ENCODE data around the gene RELT.

- TF ChIP-seq, protein P1, sequence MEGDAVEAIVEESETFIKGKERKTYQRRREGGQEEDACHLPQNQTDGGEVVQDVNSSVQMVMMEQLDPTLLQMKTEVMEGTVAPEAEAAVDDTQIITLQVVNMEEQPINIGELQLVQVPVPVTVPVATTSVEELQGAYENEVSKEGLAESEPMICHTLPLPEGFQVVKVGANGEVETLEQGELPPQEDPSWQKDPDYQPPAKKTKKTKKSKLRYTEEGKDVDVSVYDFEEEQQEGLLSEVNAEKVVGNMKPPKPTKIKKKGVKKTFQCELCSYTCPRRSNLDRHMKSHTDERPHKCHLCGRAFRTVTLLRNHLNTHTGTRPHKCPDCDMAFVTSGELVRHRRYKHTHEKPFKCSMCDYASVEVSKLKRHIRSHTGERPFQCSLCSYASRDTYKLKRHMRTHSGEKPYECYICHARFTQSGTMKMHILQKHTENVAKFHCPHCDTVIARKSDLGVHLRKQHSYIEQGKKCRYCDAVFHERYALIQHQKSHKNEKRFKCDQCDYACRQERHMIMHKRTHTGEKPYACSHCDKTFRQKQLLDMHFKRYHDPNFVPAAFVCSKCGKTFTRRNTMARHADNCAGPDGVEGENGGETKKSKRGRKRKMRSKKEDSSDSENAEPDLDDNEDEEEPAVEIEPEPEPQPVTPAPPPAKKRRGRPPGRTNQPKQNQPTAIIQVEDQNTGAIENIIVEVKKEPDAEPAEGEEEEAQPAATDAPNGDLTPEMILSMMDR (IDR thresholded peaks at IDR 0.05), result peak; percentile 93 to 94 (median 94)
- peak; percentile 11 for TF ChIP-seq POLR2A (IDR thresholded peaks at IDR 0.05)
Measured at GRCh38 chr11:73376160-73376802, at the start of gene RELT.

Measured in testis (tissue), 2 donors.